Measurements from ENCODE around the gene PGAP2.
"Not testable (repeated sequence)": the region's sequence is repeated elsewhere in the genome, so short reads cannot be mapped to it uniquely, and the experiment has no call there.

Gene PGAP2

GRCh38 chr11:3807909-3808860 is at the start of gene PGAP2:
Gene PGAP2 (plus strand): TSS chr11:3808560. CDS start chr11:3811260, 2,700 bp downstream.
- TF ChIP-seq CTCF (IDR thresholded peaks at IDR 0.05; ENCODE audit: low read depth, low read length): peak; percentile 81
- DNase-seq (ENCODE audit: extremely low read depth, low read depth): no peak

- DNase-seq (ENCODE audit: extremely low read depth, low read depth): no peak
- TF ChIP-seq CTCF (IDR thresholded peaks at IDR 0.05; ENCODE audit: low read depth, low read length): no peak
These were observed 44.1 kb upstream of the PGAP2 start for GRCh38 chr11:3764266-3764665.

GRCh38 chr11:3766836-3767235 is 41.5 kb upstream of the PGAP2 start:
- DNase-seq (ENCODE audit: extremely low read depth, low read depth): not testable (repeated sequence)

- TF ChIP-seq CTCF (IDR thresholded peaks at IDR 0.05; ENCODE audit: low read depth, low read length): no peak
- DNase-seq (ENCODE audit: extremely low read depth, low read depth): no peak
These were observed 40.8 kb upstream of the PGAP2 start for GRCh38 chr11:3767536-3767935.

- no peak for TF ChIP-seq CTCF (IDR thresholded peaks at IDR 0.05; ENCODE audit: low read depth, low read length)
These were observed 35.2 kb upstream of the PGAP2 start for GRCh38 chr11:3773180-3773579.

GRCh38 chr11:3775736-3776406 is 32.5 kb upstream of the PGAP2 start:
- TF ChIP-seq CTCF (IDR thresholded peaks at IDR 0.05; ENCODE audit: low read depth, low read length): no peak
- no peak for DNase-seq (ENCODE audit: extremely low read depth, low read depth)

More at GRCh38 chr11:3773180-3773579, 35.2 kb upstream of the PGAP2 start:
- no peak for DNase-seq (ENCODE audit: extremely low read depth, low read depth)

- no peak for DNase-seq (ENCODE audit: extremely low read depth, low read depth)
- no peak for TF ChIP-seq CTCF (IDR thresholded peaks at IDR 0.05; ENCODE audit: low read depth, low read length)
These were observed 26.9 kb upstream of the PGAP2 start for GRCh38 chr11:3781423-3781822.
